ENCODE data around the gene SLC4A2. TPM values are rescaled to one million over a fixed set of nuclear protein-coding genes. Genes with fewer than 3 reads are reported as not detected.

Gene SLC4A2
- total RNA-seq, 1 experiment from 2014 or later: 164 TPM

DNA sequence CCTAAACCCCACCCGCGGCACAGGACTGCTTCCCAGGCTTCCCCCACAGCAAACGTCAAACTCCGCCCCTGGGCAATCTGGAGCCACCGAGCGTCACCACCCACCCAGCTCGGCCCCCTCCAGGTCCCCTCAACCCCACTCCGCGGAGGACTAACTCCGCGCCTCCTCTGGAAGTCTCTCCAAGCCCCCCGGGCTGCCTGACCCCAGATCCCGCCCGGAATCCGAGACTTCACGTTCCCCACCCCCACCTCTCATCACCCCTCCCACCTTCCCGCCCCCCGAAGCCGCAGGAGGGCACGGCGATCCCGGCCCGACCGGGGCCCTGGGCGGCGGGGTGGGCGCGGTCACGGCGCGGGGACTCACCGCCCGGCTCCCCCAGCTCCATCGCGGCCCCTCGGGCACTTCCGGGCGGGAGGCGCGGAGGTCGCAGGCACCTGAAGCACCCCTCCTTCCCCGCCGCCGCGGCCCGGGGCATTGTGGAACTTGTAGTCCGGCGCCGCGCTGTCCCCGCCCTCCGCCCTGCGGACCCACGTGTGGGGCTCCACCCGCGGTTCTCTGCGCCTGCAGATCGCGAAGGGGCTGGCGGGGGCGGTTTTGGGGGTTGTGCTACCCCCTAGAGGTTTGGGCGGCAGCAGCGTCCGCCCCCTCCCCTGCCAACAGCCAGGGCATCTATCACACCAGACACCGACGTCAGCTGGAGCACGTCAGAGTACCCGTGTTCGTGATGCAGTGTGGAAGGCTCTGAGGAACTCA, 23.9 kb downstream of the SLC4A2 start, which contains the start of gene TMUB1 (continued):
- TF ChIP-seq USF1 (CRISPR knock-in tag; IDR thresholded peaks at IDR 0.05): 0 out of 2 replicates have a peak, but pooled peaks have one; percentile 13
- peak; percentile 58; the same call in 1 of the 2 replicates for TF ChIP-seq ETV6 (CRISPR knock-in tag; IDR thresholded peaks at IDR 0.05)
- peak; percentile 28; the same call in 1 of the 2 replicates for TF ChIP-seq TEAD1 (CRISPR knock-in tag; IDR thresholded peaks at IDR 0.05)
- TF ChIP-seq GRHL2 (CRISPR knock-in tag; IDR thresholded peaks at IDR 0.05; ENCODE audit: insufficient replicate concordance, severe bottlenecking): no peak
- TF ChIP-seq, protein P1, sequence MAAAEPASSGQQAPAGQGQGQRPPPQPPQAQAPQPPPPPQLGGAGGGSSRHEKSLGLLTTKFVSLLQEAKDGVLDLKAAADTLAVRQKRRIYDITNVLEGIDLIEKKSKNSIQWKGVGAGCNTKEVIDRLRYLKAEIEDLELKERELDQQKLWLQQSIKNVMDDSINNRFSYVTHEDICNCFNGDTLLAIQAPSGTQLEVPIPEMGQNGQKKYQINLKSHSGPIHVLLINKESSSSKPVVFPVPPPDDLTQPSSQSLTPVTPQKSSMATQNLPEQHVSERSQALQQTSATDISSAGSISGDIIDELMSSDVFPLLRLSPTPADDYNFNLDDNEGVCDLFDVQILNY (CRISPR knock-in tag; IDR thresholded peaks at IDR 0.05): peak; percentile 53; the same call in 1 of the 2 replicates
- TF ChIP-seq SMAD3 (CRISPR knock-in tag; IDR thresholded peaks at IDR 0.05; ENCODE audit: borderline replicate concordance): no peak
- no peak for TF ChIP-seq ATF2 (CRISPR knock-in tag; IDR thresholded peaks at IDR 0.05; ENCODE audit: borderline replicate concordance, low read depth)
- TF ChIP-seq, protein P2, sequence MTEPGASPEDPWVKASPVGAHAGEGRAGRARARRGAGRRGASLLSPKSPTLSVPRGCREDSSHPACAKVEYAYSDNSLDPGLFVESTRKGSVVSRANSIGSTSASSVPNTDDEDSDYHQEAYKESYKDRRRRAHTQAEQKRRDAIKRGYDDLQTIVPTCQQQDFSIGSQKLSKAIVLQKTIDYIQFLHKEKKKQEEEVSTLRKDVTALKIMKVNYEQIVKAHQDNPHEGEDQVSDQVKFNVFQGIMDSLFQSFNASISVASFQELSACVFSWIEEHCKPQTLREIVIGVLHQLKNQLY (CRISPR knock-in tag; IDR thresholded peaks at IDR 0.05): no peak
- TF ChIP-seq, protein P3, sequence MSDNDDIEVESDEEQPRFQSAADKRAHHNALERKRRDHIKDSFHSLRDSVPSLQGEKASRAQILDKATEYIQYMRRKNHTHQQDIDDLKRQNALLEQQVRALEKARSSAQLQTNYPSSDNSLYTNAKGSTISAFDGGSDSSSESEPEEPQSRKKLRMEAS (CRISPR knock-in tag; IDR thresholded peaks at IDR 0.05): peak; percentile 65; the same call in 1 of the 2 replicates
- TF ChIP-seq CREM (CRISPR knock-in tag; IDR thresholded peaks at IDR 0.05): 0 out of 2 replicates have a peak, but pooled peaks have one; percentile 49
- TF ChIP-seq ZNF423 (CRISPR knock-in tag; IDR thresholded peaks at IDR 0.05): no peak
- TF ChIP-seq FOXP1 (CRISPR knock-in tag; IDR thresholded peaks at IDR 0.05; ENCODE audit: borderline replicate concordance): no peak
- TF ChIP-seq SP1 (CRISPR knock-in tag; conservative IDR thresholded peaks at IDR 0.05): peak; percentile 50

GRCh38 chr7:151083824-151084160, 24.4 kb downstream of the SLC4A2 start:
- ChIA-PET CTCF (interaction anchor here (1.0 to 1.9 kb wide), 5 partner anchors 28 to 75 kb away, joined by 3 to 5 read pairs (median 5); no protein-coding TSS in a partner anchor), POLR2A (interaction anchor here (1.9 kb wide), 1 partner anchor 21 kb away, joined by 7 read pairs; no protein-coding TSS in a partner anchor)
- Mint-ChIP-seq H3K4me3 (peak overlapping the region; percentile 87), H3K9me3 (no peaks in the 10 kb centered on the region), H3K27ac (no peak overlapping the region), H3K4me1 (peaks cover 37% of the 10 kb centered on the region), H3K27me3 (ENCODE audit: low read depth) (peaks cover 10% of the 10 kb centered on the region), H3K36me3 (no peaks in the 10 kb centered on the region)
- ATAC-seq (no peak), DNase-seq (ENCODE audit: low spot score) (no peak)
- TF ChIP-seq, protein P4, sequence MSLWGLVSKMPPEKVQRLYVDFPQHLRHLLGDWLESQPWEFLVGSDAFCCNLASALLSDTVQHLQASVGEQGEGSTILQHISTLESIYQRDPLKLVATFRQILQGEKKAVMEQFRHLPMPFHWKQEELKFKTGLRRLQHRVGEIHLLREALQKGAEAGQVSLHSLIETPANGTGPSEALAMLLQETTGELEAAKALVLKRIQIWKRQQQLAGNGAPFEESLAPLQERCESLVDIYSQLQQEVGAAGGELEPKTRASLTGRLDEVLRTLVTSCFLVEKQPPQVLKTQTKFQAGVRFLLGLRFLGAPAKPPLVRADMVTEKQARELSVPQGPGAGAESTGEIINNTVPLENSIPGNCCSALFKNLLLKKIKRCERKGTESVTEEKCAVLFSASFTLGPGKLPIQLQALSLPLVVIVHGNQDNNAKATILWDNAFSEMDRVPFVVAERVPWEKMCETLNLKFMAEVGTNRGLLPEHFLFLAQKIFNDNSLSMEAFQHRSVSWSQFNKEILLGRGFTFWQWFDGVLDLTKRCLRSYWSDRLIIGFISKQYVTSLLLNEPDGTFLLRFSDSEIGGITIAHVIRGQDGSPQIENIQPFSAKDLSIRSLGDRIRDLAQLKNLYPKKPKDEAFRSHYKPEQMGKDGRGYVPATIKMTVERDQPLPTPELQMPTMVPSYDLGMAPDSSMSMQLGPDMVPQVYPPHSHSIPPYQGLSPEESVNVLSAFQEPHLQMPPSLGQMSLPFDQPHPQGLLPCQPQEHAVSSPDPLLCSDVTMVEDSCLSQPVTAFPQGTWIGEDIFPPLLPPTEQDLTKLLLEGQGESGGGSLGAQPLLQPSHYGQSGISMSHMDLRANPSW (CRISPR knock-in tag; conservative IDR thresholded peaks at IDR 0.05; ENCODE audit: low read depth): no peak
- TF ChIP-seq ZNF396 (CRISPR knock-in tag; IDR thresholded peaks at IDR 0.05; ENCODE audit: borderline replicate concordance): no peak
- TF ChIP-seq, protein P5, sequence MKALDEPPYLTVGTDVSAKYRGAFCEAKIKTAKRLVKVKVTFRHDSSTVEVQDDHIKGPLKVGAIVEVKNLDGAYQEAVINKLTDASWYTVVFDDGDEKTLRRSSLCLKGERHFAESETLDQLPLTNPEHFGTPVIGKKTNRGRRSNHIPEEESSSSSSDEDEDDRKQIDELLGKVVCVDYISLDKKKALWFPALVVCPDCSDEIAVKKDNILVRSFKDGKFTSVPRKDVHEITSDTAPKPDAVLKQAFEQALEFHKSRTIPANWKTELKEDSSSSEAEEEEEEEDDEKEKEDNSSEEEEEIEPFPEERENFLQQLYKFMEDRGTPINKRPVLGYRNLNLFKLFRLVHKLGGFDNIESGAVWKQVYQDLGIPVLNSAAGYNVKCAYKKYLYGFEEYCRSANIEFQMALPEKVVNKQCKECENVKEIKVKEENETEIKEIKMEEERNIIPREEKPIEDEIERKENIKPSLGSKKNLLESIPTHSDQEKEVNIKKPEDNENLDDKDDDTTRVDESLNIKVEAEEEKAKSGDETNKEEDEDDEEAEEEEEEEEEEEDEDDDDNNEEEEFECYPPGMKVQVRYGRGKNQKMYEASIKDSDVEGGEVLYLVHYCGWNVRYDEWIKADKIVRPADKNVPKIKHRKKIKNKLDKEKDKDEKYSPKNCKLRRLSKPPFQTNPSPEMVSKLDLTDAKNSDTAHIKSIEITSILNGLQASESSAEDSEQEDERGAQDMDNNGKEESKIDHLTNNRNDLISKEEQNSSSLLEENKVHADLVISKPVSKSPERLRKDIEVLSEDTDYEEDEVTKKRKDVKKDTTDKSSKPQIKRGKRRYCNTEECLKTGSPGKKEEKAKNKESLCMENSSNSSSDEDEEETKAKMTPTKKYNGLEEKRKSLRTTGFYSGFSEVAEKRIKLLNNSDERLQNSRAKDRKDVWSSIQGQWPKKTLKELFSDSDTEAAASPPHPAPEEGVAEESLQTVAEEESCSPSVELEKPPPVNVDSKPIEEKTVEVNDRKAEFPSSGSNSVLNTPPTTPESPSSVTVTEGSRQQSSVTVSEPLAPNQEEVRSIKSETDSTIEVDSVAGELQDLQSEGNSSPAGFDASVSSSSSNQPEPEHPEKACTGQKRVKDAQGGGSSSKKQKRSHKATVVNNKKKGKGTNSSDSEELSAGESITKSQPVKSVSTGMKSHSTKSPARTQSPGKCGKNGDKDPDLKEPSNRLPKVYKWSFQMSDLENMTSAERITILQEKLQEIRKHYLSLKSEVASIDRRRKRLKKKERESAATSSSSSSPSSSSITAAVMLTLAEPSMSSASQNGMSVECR (CRISPR knock-in tag; IDR thresholded peaks at IDR 0.05; ENCODE audit: borderline replicate concordance): no peak
- TF ChIP-seq, protein P6, sequence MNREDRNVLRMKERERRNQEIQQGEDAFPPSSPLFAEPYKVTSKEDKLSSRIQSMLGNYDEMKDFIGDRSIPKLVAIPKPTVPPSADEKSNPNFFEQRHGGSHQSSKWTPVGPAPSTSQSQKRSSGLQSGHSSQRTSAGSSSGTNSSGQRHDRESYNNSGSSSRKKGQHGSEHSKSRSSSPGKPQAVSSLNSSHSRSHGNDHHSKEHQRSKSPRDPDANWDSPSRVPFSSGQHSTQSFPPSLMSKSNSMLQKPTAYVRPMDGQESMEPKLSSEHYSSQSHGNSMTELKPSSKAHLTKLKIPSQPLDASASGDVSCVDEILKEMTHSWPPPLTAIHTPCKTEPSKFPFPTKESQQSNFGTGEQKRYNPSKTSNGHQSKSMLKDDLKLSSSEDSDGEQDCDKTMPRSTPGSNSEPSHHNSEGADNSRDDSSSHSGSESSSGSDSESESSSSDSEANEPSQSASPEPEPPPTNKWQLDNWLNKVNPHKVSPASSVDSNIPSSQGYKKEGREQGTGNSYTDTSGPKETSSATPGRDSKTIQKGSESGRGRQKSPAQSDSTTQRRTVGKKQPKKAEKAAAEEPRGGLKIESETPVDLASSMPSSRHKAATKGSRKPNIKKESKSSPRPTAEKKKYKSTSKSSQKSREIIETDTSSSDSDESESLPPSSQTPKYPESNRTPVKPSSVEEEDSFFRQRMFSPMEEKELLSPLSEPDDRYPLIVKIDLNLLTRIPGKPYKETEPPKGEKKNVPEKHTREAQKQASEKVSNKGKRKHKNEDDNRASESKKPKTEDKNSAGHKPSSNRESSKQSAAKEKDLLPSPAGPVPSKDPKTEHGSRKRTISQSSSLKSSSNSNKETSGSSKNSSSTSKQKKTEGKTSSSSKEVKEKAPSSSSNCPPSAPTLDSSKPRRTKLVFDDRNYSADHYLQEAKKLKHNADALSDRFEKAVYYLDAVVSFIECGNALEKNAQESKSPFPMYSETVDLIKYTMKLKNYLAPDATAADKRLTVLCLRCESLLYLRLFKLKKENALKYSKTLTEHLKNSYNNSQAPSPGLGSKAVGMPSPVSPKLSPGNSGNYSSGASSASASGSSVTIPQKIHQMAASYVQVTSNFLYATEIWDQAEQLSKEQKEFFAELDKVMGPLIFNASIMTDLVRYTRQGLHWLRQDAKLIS (CRISPR knock-in tag; IDR thresholded peaks at IDR 0.05; ENCODE audit: borderline replicate concordance): no peak
- no peak for TF ChIP-seq NR3C1 (CRISPR knock-in tag; conservative IDR thresholded peaks at IDR 0.05; ENCODE audit: low read depth)
